ENCODE results near the gene HES5.

DNA sequence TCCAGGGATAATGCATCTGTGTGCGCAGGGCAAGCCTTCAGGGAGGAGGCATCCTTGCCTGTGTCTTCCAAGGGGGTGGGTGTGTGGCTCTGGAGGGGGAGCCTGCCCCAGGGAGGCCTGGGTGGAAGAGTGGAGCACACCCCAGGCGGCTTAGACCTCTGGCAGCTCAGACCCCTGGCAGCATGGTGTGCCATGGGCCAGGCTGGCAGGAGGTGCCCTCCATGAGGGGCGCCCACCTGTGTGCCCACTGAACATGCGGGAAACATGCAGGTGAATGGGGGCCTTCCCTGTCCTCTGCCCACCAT, 2.6 kb downstream of the HES5 start:
- TF ChIP-seq POLR2AphosphoS5 (IDR thresholded peaks at IDR 0.05): no peak
- no peak for TF ChIP-seq CTCF (IDR thresholded peaks at IDR 0.05)

Measured in gastroesophageal sphincter (tissue), 3 donors.